Bronchial epithelial cell (primary cell): ENCODE results near the gene MCTP1. TPM values are rescaled to one million over a fixed set of nuclear protein-coding genes. Genes with fewer than 3 reads are reported as not detected.

Source experiments
- total RNA-seq: library from RNA; depleted of rRNA; stranded (reverse); fragments of >200 nt; gene quantifications from 2 replicates; pipeline ENCODE4 v1.2.1, GENCODE V29; 2014

Gene MCTP1
- total RNA-seq, 1 donor from 2014 or later = 17.9 TPM

Other genes with a start within 250 kb of the MCTP1 start
- gene FAM81B, start 106.3 kb upstream of the MCTP1 start, total RNA-seq = not detected in 2 replicates